ENCODE data around the gene BPIFA3.

DNA sequence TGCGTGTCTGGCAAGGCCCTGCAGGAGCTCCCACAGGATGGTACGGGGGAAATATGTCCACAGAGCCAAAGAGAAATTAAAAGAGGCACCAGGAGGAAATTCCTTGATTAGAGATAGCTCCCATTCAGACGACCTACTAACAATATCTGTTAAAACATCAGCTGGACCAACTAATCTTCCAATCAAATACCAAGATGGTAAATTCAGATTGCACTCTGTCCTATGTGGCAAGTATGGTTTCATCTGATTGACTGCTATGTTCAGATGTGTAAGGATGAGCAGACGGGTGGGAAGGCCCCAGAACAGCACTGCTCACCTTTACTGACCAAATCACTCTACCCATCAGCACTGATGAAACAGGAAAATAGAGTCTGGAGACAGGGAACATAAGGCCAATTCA is 29.7 kb upstream of the BPIFA3 start:
- TF ChIP-seq CTCF (IDR thresholded peaks at IDR 0.05) (no peak), POLR2A (IDR thresholded peaks at IDR 0.05) (no peak)

All from thyroid gland (tissue), 4 donors.